SW480 (cell line): Measurements from ENCODE around the gene MTCH1.

Source experiments
- DNase-seq: peaks from one replicate; pipeline ENCODE4 v3.0.0-alpha.2; 2016; ENCODE audit warnings: low spot score

MTCH1 gene

DNA sequence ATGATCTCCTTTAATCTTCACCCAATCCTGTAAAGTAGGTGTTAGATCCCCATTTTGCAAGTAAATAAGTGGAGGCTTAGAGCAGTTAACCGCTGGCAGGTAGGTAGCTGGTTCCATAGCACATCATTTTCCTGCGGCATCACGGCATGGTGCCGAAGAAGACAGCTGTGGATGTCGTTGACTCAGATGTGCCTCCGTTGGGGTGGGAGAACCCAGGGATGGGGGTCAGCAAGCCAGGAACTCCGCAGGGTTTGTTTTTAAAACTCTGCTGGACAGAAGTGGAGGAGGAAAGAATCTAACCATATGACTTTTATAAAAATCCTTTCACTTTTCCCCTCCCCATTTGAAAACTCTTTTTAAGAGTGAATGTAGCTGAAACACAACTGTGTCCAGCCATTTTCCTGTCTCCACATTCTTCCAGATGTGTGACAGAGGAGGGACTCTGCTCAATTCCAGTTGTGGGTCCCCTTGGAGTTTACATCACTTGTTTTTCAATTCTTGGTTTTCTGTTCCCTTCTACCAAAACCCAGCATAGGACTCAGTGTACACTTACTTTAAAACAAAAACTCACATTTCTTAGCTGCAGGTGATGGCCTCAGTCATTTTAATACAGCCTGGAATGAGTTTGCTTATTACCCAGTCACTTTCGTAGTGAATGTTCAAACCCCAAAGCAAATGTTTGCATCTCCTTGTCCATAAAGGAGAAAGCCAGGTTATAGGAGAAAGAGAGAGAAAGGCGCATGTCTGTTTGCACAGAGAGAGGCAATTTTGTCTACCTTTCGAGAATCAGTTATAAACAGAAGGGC lies 59.1 kb downstream of the MTCH1 start:
- no peak for DNase-seq

DNA sequence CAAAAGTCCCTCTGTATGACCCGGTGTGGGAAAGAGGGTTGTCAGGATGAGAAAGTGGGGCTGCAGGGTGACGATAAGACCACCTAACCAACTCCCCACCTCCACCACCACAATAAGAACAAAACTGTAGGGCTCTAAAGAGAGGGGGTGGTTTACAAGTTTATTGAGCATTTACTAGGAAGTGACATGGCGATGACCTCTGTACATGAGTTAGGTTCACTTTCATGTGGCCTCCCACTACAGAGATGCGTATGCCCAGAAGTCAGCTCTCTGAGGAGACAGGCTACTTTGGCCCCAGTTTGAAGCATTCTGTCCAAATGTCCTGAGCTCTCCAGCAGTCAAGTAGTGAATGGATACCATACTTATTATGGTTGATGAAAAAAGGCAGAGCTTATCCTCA lies 60.2 kb downstream of the MTCH1 start:
- no peak for DNase-seq

- DNase-seq = no peak
Measured at GRCh38 chr6:36924778-36925374, 61.1 kb downstream of the MTCH1 start.

- DNase-seq = no peak
Measured at GRCh38 chr6:36924131-36924530, 61.9 kb downstream of the MTCH1 start.

DNA sequence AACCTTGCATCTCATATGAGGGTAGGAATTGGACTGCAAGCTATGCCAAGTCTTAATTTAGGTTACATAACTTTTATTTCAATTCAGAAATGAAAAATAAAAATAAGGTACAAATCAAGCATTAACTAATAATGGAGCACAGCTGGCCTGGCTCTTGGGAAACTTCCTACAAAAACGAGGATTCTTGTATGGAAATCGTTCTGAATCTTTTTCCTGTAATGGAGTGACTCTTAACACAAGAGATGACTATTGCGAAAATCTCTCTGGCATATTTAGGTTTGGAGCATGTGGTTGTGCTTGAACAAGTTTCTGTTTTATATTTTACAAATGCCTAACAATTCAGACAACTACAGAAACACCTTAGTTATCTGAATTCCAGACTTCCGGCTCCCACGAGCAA lies 65.5 kb downstream of the MTCH1 start:
- DNase-seq = no peak

DNA sequence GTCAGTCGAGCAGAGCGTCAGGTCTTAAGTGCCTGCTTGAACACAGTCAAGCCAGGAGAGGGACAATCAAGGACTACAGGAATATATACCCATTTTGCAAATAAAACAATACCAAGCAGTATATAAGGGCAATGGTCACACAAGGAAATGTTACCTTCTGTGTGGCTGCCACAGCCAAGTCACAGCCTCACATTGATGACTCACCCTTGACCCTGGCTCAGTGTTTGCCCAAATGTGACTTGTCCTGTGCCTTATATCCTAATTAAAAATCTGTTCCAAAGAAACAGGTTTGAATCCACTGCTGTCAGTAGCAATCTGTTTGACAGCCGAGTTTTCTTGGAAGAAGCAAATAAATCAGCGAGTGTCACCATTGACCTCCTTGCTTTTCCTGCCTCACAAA lies 65.9 kb downstream of the MTCH1 start:
- DNase-seq = no peak
